ENCODE measurements around the gene ITGB1. TPM values are rescaled to one million over a fixed set of nuclear protein-coding genes. Genes with fewer than 3 reads are reported as not detected.

ITGB1 gene
- total and polyA plus RNA-seq, 10 of the 15 experiments (the other 5 are each of a cell fraction or from before 2014, with no cell fraction given) = 2.8 to 20.7 (median 10.4) TPM

- Histone ChIP-seq H2AFZ (ENCODE audit: control insufficient read depth, low read depth, low read length) (no peak overlapping the region), H3K4me1 (ENCODE audit: control insufficient read depth, insufficient read depth, low read length) (no peaks in the 10 kb centered on the region), H3K36me3 (ENCODE audit: control insufficient read depth in 2 of 2, insufficient read depth in 2 of 2, low read length in 1 of 2) (peaks cover 0 to 20% of the 10 kb centered on the region in 2 experiments; a peak in 3 of 4 replicates), H3K27me3 (replicated peaks in 1 of 2; ENCODE audit: control insufficient read depth in 2 of 2, insufficient read depth in 2 of 2, low read length in 1 of 2) (no peaks in the 10 kb centered on the region), H3K4me2 (ENCODE audit: control insufficient read depth, insufficient read depth) (no peak overlapping the region), H3K9ac (ENCODE audit: control insufficient read depth, insufficient read depth, low read length) (no peak overlapping the region), H3K9me3 (replicated peaks; ENCODE audit: control insufficient read depth, insufficient read depth, low read length) (no peaks in the 10 kb centered on the region; the same call in 2 of the 3 replicates), H4K20me1 (ENCODE audit: control insufficient read depth, insufficient read depth) (no peaks in the 10 kb centered on the region), H3K4me3 (no peak overlapping the region), H3K79me2 (ENCODE audit: control insufficient read depth, insufficient read depth, low read length) (no peaks in the 10 kb centered on the region), H3K27ac (ENCODE audit: control insufficient read depth, insufficient read depth) (no peak overlapping the region)
- WGBS (ENCODE audit: insufficient coverage, insufficient replicate concordance, low lambda C conversion rate, missing lambda C conversion rate) = 22% methylated on average over 6 of the region's 6 CpGs
- FAIRE-seq (no peak), ATAC-seq (no peak), DNase-seq (ENCODE audit: low read depth, low spot score) (no peak)
- intact Hi-C loops (cut with micrococcal nuclease; ENCODE audit: unreplicated experiment) = no loop called here
- CTCF ChIA-PET = no interaction called here
- SMC1A ChIA-PET (ENCODE audit: uncharacterized antibody, unreplicated experiment) = interaction anchor here (1.1 kb wide), 1 partner anchor 8 kb away, joined by 3 read pairs; no protein-coding TSS in a partner anchor
- POLR2A ChIA-PET = interaction anchor here (0.6 kb wide), 1 partner anchor 21 kb away, joined by 3 read pairs; no protein-coding TSS in a partner anchor
- TF ChIP-seq FOS (IDR thresholded peaks at IDR 0.05; ENCODE audit: borderline replicate concordance, extremely low read depth, insufficient read length) = no peak
- no peak for TF ChIP-seq PRDM15 (CRISPR knock-in tag; IDR thresholded peaks at IDR 0.05)
- TF ChIP-seq BRCA1 (IDR thresholded peaks at IDR 0.05; ENCODE audit: low read depth, low read length) = no peak
- no peak for TF ChIP-seq CBX3 (IDR thresholded peaks at IDR 0.05; ENCODE audit: borderline replicate concordance, low read depth)
- no peak for TF ChIP-seq TARDBP (IDR thresholded peaks at IDR 0.05; ENCODE audit: borderline replicate concordance)
- TF ChIP-seq MTA3 (IDR thresholded peaks at IDR 0.05; ENCODE audit: borderline replicate concordance, low read length) = no peak
- TF ChIP-seq FOXK2 (IDR thresholded peaks at IDR 0.05) = no peak
- TF ChIP-seq ZNF24 (IDR thresholded peaks at IDR 0.05) = no peak
- no peak for TF ChIP-seq SIX5 (IDR thresholded peaks at IDR 0.05; ENCODE audit: low read depth, low read length, severe bottlenecking)
- BruUV-seq (replicated peaks) = no TSS peak
- RAD21 ChIA-PET (ENCODE audit: unreplicated experiment) = no interaction called here
- in situ Hi-C loops (cut with MboI) = no loop called here
These were observed 28.4 kb downstream of the ITGB1 start for GRCh38 chr10:32929634-32930033.
